Spleen (tissue), 7 donors: ENCODE results near the gene DDAH2.

ENCODE experiments used
- POLR2A ChIP-seq, 3 donors: fragments of 450-650 bp; IDR thresholded peaks; one replicate each; pipeline ENCODE4 v1.5.1; 2017; ENCODE audit warnings: antibody characterized with exemption in 3 of 3, mild to moderate bottlenecking in 1 of 3
- TF ChIP-seq, protein P1 (sequence below), 11 experiments: fragments of 200-600 bp in 7 of 11; fragments of 450-650 bp in 4 of 11; sonication (generic) in 4 of 11; IDR thresholded peaks in 8 of 11; conservative IDR thresholded peaks in 3 of 11; 1 replicate in 7 of 11; 2 replicates in 4 of 11; pipeline versions ENCODE4 v1.4.0 to v1.8.0; 2016 to 2021; ENCODE audit warnings: antibody characterized with exemption in 11 of 11, inconsistent platforms in 4 of 11, mild to moderate bottlenecking in 1 of 11
- donor health status: DM: no; HTN: no; CAD: no; lungs with moderate emphysema.
- donor health status: DM: no; HTN: no; CAD: no.
- donor health status: DM: no; HTN: no; CAD: no.

DNA sequence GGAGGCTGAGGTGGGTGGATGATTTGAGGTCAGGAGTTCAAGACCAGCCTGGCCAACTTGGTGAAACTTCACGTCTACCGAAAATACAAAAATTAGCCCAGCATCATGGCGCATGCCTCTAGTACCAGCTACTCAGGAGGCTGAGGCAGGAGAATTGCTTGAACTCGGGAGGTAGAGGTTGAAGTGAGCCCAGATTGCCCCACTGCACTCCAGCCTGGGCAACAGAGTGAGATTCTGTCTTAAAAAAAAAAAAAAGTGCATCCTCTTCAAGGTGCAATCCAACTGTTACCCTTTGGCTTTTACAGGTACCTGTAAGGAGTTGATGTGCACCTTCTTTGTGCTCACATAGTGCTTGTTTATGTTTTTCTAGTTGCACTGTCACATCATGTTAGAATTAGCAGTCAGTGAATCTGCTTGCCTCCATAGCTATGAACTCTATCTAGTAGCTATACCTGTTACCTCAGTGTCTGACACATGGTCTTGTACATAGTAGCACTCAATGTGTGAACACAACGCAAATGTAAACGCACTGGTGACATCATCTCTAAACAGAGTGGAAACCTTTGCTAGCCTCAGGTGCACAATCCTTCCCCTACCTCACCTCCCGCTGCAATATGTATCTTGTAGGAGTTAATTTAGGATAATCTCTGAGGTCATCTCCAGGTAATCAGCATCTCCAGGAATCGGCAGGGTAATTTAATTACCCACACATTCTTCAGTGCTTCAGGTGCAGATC lies 20.4 kb upstream of the DDAH2 start:
- TF ChIP-seq POLR2A (IDR thresholded peaks at IDR 0.05), result no peak
- TF ChIP-seq, protein P1, sequence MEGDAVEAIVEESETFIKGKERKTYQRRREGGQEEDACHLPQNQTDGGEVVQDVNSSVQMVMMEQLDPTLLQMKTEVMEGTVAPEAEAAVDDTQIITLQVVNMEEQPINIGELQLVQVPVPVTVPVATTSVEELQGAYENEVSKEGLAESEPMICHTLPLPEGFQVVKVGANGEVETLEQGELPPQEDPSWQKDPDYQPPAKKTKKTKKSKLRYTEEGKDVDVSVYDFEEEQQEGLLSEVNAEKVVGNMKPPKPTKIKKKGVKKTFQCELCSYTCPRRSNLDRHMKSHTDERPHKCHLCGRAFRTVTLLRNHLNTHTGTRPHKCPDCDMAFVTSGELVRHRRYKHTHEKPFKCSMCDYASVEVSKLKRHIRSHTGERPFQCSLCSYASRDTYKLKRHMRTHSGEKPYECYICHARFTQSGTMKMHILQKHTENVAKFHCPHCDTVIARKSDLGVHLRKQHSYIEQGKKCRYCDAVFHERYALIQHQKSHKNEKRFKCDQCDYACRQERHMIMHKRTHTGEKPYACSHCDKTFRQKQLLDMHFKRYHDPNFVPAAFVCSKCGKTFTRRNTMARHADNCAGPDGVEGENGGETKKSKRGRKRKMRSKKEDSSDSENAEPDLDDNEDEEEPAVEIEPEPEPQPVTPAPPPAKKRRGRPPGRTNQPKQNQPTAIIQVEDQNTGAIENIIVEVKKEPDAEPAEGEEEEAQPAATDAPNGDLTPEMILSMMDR (IDR thresholded peaks at IDR 0.05 in 8 of 11, conservative IDR thresholded peaks at IDR 0.05 in 3 of 11), result no peak
